Natural killer cell treated with Interleukin-12 subunit alpha and Interleukin-12 subunit beta and Interleukin-15 and Interleukin-18, amount 100 ng/mL, for 72 hours (primary cell): ENCODE results near the gene GAR1. TPM values are rescaled to one million over a fixed set of nuclear protein-coding genes. Genes with fewer than 3 reads are reported as not detected.

Experiments used
- ATAC-seq, 2 donors: fragments of 150-1000 bp; cut with Tn5 transposase in 1 of 2; sonication (Bioruptor Pico), chemical (Tn5 transposase) in 1 of 2; 2 replicates each; pipeline ENCODE4 v1.10.0; 2021
- DNase-seq: peaks from one replicate; pipeline ENCODE4 v3.0.0; 2022; ENCODE audit warnings: low spot score
- H3K27ac Mint-ChIP-seq, 2 donors: 1 replicate in 1 of 2; 2 replicates in 1 of 2; pipeline ENCODE4 v1.8.0; 2022; ENCODE audit warnings: mixed read lengths in 2 of 2, mild to moderate bottlenecking in 1 of 2, moderate library complexity in 1 of 2
- H3K27me3 Mint-ChIP-seq, 2 donors: 1 replicate in 1 of 2; 2 replicates in 1 of 2; pipeline ENCODE4 v1.8.0; 2022; ENCODE audit warnings: mixed read lengths in 2 of 2
- H3K36me3 Mint-ChIP-seq: one replicate; pipeline ENCODE4 v1.8.0; 2022; ENCODE audit warnings: mixed read lengths
- H3K4me1 Mint-ChIP-seq, 2 donors: 1 replicate in 1 of 2; 2 replicates in 1 of 2; pipeline ENCODE4 v1.8.0; 2022; ENCODE audit warnings: low read depth in 2 of 2, mixed read lengths in 2 of 2, mild to moderate bottlenecking in 1 of 2
- H3K4me3 Mint-ChIP-seq: one replicate; pipeline ENCODE4 v1.8.0; 2022; ENCODE audit warnings: mixed read lengths
- H3K9me3 Mint-ChIP-seq: 2 replicates; pipeline ENCODE4 v1.8.0; 2022; ENCODE audit warnings: mixed read lengths
- total RNA-seq, 2 donors: library from RNA; stranded (reverse); gene quantifications; one replicate each; pipeline ENCODE4 v1.2.3, GENCODE V29; 2022

The GAR1 gene
- total RNA-seq, 2 donors from 2014 or later: 22.1 to 35.2 TPM

DNA sequence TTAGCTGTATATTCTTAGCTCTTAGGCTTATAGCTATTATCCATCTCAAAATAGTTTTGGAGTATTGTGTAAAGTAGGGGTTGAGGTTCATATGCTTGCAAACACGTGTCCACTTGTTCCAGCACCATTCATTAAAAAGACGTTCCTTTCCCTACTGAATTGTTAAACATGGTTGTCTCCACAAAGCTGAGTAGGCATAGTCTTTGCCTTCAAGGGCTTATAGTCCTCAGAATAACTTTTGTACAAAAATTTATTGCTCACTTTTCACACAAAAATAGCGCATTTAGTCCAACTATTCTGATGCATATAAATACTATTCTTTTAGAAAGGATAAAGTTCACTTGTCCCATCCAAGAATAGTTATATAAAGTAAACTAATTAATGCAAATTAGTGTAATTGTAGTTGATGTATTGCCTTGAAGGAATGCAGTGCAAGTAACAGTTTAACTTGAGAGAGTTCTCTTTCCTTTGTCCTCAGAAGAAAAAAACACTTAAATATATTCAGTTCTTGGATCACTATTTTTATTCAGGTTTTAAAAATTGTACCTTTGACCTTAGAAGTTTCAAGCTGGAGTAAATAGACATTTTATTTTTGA lies 46.5 kb downstream of the GAR1 start:
- Mint-ChIP-seq H3K36me3 (peaks cover 11% of the 10 kb centered on the region), H3K4me1 (no peaks in the 10 kb centered on the region), H3K9me3 (peaks cover 4% of the 10 kb centered on the region), H3K27me3 (no peaks in the 10 kb centered on the region), H3K4me3 (no peak overlapping the region), H3K27ac (no peak overlapping the region)
- ATAC-seq (no peak), DNase-seq (no peak)

DNA sequence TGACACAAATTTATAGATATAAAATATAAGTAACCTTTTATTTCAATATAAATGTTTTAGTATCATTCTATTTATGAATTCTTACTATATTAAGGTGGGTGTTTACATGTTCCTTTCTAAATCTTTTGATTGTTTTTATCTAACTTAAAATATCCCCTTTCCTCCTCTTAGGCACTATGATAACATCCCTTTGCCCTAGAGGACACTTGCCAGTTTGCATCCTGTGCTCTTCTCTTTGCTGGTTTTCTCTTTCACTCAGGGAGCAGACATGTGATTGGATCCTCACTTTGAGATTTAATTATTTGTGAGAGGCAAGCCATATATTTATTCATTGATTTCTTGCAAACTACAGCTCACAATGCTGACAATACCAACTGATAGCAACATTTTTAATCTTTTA lies 48.6 kb downstream of the GAR1 start:
- H3K4me3 Mint-ChIP-seq: no peak overlapping the region
- H3K27ac Mint-ChIP-seq: no peak overlapping the region
- DNase-seq: no peak
- ATAC-seq: no peak
- no peaks in the 10 kb centered on the region for H3K27me3 Mint-ChIP-seq
- no peaks in the 10 kb centered on the region for H3K9me3 Mint-ChIP-seq
- H3K36me3 Mint-ChIP-seq: peaks cover 5% of the 10 kb centered on the region
- H3K4me1 Mint-ChIP-seq: no peaks in the 10 kb centered on the region

DNA sequence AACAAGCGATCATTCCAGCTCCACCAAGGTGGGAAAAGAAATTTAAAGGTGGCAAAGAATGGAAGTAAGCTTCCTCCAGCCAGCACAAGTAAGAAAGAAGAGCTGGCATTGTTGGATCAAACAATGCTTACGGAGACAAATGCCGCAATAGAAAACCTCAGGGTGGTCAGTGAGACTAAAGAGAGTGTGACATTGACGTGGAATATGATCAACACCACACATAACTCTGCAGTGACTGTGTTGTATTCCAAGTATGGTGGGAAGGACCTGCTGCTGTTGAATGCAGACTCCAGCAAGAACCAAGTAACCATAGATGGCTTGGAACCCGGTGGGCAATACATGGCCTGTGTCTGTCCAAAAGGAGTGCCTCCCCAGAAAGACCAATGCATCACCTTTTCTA lies 54.5 kb downstream of the GAR1 start:
- peaks cover 6% of the 10 kb centered on the region for H3K36me3 Mint-ChIP-seq
- no peak overlapping the region for H3K27ac Mint-ChIP-seq
- no peaks in the 10 kb centered on the region for H3K9me3 Mint-ChIP-seq
- no peaks in the 10 kb centered on the region for H3K27me3 Mint-ChIP-seq
- H3K4me1 Mint-ChIP-seq: no peaks in the 10 kb centered on the region
- DNase-seq (no peak), ATAC-seq (no peak)
- H3K4me3 Mint-ChIP-seq: no peak overlapping the region

DNA sequence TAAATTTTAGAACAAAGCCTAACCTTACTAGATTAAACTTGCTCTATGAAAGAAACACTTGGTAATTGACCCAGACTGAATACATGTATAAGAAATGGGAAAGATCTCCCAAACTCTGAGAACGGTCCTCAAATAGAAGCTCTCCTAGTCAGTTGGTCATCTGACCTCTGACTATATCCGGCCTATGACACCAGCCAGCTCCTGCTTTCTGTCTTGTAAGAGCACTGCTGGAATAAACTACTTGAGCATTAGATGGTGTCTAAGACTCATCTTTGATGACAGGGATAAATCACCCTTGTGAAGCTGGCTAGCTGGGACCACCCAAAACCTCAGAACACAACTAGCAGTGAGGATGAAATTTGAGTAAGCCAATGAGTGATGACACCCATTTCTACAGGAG lies 56.5 kb downstream of the GAR1 start:
- Mint-ChIP-seq H3K27ac (no peak overlapping the region), H3K9me3 (no peaks in the 10 kb centered on the region), H3K36me3 (peaks cover 6% of the 10 kb centered on the region), H3K4me3 (no peak overlapping the region), H3K27me3 (peaks cover 0 to 5% of the 10 kb centered on the region in 2 donors), H3K4me1 (peaks cover 0 to 2% of the 10 kb centered on the region in 2 donors)
- no peak for DNase-seq
- no peak for ATAC-seq

DNA sequence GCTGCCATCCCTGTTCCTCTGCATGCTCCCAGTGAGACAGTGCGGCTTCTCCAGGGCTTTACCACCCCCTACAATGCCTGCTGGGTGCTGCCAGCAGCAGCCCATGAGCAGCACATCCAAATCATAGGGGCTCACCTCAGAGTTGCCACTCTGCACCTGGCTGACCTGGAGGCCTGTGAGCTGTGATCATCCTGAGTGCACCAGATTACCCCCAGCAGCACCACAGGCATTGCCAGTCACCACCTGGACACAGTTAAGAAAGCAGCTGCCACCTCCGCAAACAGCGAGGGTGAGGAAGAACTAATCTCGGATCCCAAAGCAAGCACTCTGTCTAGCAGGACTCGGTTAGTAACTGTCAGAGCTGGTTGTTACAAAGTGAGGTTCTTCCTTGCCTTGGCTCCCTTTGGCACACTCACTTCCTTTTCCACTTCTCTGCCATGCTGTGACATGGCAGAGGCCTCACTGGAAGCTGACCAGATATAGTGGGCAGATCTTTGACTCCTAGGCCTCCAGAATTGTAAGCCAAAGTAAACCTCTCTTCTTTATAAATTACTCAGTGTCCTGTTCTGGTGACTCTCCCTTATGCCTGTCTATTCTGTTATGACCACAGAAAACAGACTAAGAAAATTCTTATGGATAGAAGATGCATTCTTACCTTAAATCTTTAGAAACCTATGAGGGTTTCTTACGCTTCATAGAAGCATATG lies 57.5 kb downstream of the GAR1 start:
- DNase-seq (no peak), ATAC-seq (no peak)
- H3K27me3 Mint-ChIP-seq: peaks cover 5% of the 10 kb centered on the region in 2 donors
- no peak overlapping the region for H3K4me3 Mint-ChIP-seq
- H3K4me1 Mint-ChIP-seq: peaks cover 0 to 2% of the 10 kb centered on the region in 2 donors
- no peaks in the 10 kb centered on the region for H3K9me3 Mint-ChIP-seq
- no peak overlapping the region for H3K27ac Mint-ChIP-seq
- peaks cover 6% of the 10 kb centered on the region for H3K36me3 Mint-ChIP-seq

DNA sequence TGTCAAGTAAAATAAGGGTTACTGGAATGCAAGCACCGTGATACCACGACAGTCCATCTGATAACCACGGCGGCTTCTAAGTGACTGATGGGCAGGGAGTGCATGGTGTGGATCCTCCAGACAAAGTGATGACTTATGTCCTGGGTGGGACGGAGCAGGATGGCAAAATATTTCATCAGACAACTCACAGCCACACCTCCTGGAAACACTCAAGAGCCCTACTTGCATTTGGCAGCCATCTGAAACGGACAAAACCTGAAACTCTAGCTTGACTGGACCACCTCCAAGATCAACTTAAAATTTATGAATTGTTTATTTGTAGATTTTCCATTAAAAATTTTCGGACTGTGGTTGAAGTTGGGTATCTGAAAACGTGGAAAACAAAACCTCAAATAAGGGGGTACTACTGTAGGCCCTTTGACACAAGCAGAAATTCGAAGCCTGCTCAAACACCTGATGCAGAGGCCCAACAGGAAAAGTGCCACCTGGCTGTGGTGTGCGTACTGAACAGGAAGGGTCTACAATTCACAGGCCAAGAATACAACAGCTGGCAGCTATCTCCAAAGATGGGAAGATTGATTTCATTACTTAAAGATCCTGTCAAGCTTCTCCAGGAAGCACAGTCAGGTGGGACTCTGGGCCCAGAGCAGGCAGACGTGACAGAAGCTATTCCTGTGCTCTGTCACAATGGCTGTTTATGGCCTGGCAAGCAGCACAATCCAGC lies 58.4 kb downstream of the GAR1 start:
- Mint-ChIP-seq H3K9me3 (no peaks in the 10 kb centered on the region), H3K36me3 (peaks cover 6% of the 10 kb centered on the region), H3K27ac (no peak overlapping the region), H3K4me3 (no peak overlapping the region), H3K27me3 (peaks cover 5 to 6% of the 10 kb centered on the region in 2 donors), H3K4me1 (peaks cover 0 to 2% of the 10 kb centered on the region in 2 donors)
- ATAC-seq: no peak
- no peak for DNase-seq

Other genes with a start within 250 kb of the GAR1 start
- 1 to 10 TPM; 5.3 to 7.4 TPM for gene CASP6, start 112.3 kb upstream of the GAR1 start, total RNA-seq
- 10 to 100 TPM; 11.9 to 14.4 TPM for gene PLA2G12A, start 85.7 kb upstream of the GAR1 start, total RNA-seq
- gene CFI, start 13.8 kb upstream of the GAR1 start, total RNA-seq: not detected
- gene RRH, start 12.2 kb downstream of the GAR1 start, total RNA-seq: under 1 TPM in 1 of 2 donors, not detected in 1; 0.31 TPM
- under 1 TPM; 0.07 to 0.73 TPM for gene LRIT3, start 32.3 kb downstream of the GAR1 start, total RNA-seq
- gene EGF, start 97.1 kb downstream of the GAR1 start, total RNA-seq: not detected